Measurements from ENCODE around the gene CROCC.

Gene CROCC

DNA sequence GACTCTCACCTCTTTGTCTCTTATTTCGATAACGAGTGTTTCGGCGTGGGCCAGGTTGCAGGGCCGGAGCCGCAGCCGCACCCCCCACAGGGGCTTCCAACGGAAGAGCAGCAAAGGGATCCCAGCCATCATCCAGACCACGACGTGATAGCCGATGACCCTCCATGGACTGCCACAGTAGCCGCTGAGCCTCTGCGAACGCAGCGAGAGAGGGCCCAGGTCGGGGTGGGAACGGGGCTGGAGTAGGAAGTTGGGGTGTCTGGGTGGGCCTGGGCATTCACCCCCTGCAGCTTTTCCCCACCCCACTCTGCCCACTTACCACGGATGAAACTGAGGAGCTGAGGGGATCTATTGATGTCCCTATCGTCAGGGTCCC is 83.6 kb downstream of the CROCC start:
- no peak for DNase-seq (ENCODE audit: low read depth in 1 of 2, low spot score in 1 of 2)
- Histone ChIP-seq H3K4me3 (replicated peaks; ENCODE audit: insufficient read depth, low read length) (no peak overlapping the region), H3K27ac (replicated peaks) (no peak overlapping the region), H3K27me3 (ENCODE audit: insufficient read depth, poor library complexity, severe bottlenecking) (no peaks in the 10 kb centered on the region)
- TF ChIP-seq SPI1 (IDR thresholded peaks at IDR 0.05; ENCODE audit: borderline replicate concordance, low read depth) = no peak
- TF ChIP-seq, protein P1, sequence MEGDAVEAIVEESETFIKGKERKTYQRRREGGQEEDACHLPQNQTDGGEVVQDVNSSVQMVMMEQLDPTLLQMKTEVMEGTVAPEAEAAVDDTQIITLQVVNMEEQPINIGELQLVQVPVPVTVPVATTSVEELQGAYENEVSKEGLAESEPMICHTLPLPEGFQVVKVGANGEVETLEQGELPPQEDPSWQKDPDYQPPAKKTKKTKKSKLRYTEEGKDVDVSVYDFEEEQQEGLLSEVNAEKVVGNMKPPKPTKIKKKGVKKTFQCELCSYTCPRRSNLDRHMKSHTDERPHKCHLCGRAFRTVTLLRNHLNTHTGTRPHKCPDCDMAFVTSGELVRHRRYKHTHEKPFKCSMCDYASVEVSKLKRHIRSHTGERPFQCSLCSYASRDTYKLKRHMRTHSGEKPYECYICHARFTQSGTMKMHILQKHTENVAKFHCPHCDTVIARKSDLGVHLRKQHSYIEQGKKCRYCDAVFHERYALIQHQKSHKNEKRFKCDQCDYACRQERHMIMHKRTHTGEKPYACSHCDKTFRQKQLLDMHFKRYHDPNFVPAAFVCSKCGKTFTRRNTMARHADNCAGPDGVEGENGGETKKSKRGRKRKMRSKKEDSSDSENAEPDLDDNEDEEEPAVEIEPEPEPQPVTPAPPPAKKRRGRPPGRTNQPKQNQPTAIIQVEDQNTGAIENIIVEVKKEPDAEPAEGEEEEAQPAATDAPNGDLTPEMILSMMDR (IDR thresholded peaks at IDR 0.05; ENCODE audit: insufficient read depth, low read length) = no peak
- TF ChIP-seq POLR2AphosphoS5 (IDR thresholded peaks at IDR 0.05; ENCODE audit: low read depth) = no peak
- TF ChIP-seq, protein P2, sequence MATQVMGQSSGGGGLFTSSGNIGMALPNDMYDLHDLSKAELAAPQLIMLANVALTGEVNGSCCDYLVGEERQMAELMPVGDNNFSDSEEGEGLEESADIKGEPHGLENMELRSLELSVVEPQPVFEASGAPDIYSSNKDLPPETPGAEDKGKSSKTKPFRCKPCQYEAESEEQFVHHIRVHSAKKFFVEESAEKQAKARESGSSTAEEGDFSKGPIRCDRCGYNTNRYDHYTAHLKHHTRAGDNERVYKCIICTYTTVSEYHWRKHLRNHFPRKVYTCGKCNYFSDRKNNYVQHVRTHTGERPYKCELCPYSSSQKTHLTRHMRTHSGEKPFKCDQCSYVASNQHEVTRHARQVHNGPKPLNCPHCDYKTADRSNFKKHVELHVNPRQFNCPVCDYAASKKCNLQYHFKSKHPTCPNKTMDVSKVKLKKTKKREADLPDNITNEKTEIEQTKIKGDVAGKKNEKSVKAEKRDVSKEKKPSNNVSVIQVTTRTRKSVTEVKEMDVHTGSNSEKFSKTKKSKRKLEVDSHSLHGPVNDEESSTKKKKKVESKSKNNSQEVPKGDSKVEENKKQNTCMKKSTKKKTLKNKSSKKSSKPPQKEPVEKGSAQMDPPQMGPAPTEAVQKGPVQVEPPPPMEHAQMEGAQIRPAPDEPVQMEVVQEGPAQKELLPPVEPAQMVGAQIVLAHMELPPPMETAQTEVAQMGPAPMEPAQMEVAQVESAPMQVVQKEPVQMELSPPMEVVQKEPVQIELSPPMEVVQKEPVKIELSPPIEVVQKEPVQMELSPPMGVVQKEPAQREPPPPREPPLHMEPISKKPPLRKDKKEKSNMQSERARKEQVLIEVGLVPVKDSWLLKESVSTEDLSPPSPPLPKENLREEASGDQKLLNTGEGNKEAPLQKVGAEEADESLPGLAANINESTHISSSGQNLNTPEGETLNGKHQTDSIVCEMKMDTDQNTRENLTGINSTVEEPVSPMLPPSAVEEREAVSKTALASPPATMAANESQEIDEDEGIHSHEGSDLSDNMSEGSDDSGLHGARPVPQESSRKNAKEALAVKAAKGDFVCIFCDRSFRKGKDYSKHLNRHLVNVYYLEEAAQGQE (IDR thresholded peaks at IDR 0.05; ENCODE audit: insufficient replicate concordance, low read depth) = no peak
- no peak for TF ChIP-seq GABPA (IDR thresholded peaks at IDR 0.05; ENCODE audit: low read depth)

DNA sequence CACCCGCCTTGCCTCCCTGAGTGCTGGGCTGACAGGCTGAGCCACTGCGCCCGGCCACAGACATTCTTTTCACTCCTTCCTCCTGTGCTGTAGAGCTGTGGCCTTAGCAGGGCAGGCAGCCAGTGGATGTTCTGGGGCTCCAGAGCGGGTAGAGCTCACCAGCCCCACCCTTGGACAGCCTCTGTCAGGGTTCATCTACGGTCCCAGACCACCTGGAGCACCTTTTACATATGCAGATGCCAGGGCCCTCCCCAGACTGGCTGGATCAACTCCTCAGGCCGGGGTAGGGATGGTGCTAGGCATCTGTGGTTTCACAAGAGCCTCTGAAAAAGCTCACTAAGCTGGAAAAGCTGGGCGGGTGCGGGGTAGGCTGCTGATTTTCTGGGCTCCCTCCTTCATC is 85.4 kb downstream of the CROCC start:
- Histone ChIP-seq H3K27ac (replicated peaks) (no peak overlapping the region), H3K27me3 (ENCODE audit: insufficient read depth, poor library complexity, severe bottlenecking) (no peaks in the 10 kb centered on the region), H3K4me3 (replicated peaks; ENCODE audit: insufficient read depth, low read length) (no peak overlapping the region)
- TF ChIP-seq POLR2AphosphoS5 (IDR thresholded peaks at IDR 0.05; ENCODE audit: low read depth) = no peak
- TF ChIP-seq, protein P1 (IDR thresholded peaks at IDR 0.05; ENCODE audit: insufficient read depth, low read length) = no peak
- no peak for TF ChIP-seq SPI1 (IDR thresholded peaks at IDR 0.05; ENCODE audit: borderline replicate concordance, low read depth)
- TF ChIP-seq GABPA (IDR thresholded peaks at IDR 0.05; ENCODE audit: low read depth) = no peak
- TF ChIP-seq, protein P2 (IDR thresholded peaks at IDR 0.05; ENCODE audit: insufficient replicate concordance, low read depth) = no peak
- DNase-seq (ENCODE audit: low read depth in 1 of 2, low spot score in 1 of 2) = no peak

DNA sequence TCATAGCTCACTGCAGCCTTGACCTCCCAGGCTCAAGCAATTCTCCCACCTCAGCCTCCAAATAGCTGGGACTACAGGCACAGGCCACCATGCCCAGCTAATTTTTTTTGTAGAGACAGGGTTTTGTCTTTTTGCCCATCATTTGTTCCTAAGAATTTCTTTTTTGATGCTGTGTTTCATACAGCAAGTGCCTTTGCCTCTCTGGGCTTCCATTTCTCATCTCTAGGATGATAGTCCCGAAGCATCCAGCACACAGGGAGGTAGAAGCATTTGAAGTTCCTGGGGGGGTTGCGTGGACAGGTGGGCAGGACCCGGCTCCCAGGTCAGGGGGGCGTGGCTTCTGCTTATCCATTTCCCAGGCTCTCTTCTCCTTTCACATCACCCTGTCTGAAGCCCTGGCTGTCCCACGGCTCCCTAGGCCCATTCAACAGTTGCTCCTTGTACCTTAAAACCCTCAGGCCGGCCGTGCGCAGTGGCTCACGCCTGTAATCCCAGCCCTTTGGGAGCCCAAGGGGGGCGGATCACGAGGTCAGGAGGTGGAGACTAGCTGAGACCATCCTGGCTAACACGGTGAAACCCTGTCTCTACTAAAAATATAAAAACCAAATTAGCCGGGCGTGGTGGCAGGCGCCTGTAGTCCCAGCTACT is 86.6 kb downstream of the CROCC start:
- H3K27me3 ChIP-seq (ENCODE audit: insufficient read depth, poor library complexity, severe bottlenecking) = no peaks in the 10 kb centered on the region
- no peak overlapping the region for H3K4me3 ChIP-seq (replicated peaks; ENCODE audit: insufficient read depth, low read length)
- no peak for DNase-seq (ENCODE audit: low read depth in 1 of 2, low spot score in 1 of 2)
- TF ChIP-seq, protein P1 (IDR thresholded peaks at IDR 0.05; ENCODE audit: insufficient read depth, low read length) = no peak
- no peak for TF ChIP-seq SPI1 (IDR thresholded peaks at IDR 0.05; ENCODE audit: borderline replicate concordance, low read depth)
- TF ChIP-seq GABPA (IDR thresholded peaks at IDR 0.05; ENCODE audit: low read depth) = no peak
- no peak for TF ChIP-seq POLR2AphosphoS5 (IDR thresholded peaks at IDR 0.05; ENCODE audit: low read depth)
- TF ChIP-seq, protein P2 (IDR thresholded peaks at IDR 0.05; ENCODE audit: insufficient replicate concordance, low read depth) = no peak
- H3K27ac ChIP-seq (replicated peaks) = no peak overlapping the region
